RPMI7951 (cell line): ENCODE data around the gene DMRTA1. TPM values are rescaled to one million over a fixed set of nuclear protein-coding genes. Genes with fewer than 3 reads are reported as not detected.
"Not testable (repeated sequence)": the region's sequence is repeated elsewhere in the genome, so short reads cannot be mapped to it uniquely, and the experiment has no call there.

Experiments used
- DNase-seq: peaks from one replicate; pipeline ENCODE4 v3.0.0-alpha.2; 2012; ENCODE audit warnings: low read depth
- total RNA-seq: library from RNA; depleted of rRNA; stranded (reverse); fragments of >200 nt; shearing (Covaris generic); gene quantifications from 2 replicates; pipeline ENCODE4 v1.2.3, GENCODE V29; 2014; rRNA removed

The DMRTA1 gene, protein sequence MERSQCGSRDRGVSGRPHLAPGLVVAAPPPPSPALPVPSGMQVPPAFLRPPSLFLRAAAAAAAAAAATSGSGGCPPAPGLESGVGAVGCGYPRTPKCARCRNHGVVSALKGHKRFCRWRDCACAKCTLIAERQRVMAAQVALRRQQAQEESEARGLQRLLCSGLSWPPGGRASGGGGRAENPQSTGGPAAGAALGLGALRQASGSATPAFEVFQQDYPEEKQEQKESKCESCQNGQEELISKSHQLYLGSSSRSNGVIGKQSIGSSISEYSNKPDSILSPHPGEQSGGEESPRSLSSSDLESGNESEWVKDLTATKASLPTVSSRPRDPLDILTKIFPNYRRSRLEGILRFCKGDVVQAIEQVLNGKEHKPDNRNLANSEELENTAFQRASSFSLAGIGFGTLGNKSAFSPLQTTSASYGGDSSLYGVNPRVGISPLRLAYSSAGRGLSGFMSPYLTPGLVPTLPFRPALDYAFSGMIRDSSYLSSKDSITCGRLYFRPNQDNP
- 0.78 and 1.1 TPM in 2 replicates for total RNA-seq

DNA sequence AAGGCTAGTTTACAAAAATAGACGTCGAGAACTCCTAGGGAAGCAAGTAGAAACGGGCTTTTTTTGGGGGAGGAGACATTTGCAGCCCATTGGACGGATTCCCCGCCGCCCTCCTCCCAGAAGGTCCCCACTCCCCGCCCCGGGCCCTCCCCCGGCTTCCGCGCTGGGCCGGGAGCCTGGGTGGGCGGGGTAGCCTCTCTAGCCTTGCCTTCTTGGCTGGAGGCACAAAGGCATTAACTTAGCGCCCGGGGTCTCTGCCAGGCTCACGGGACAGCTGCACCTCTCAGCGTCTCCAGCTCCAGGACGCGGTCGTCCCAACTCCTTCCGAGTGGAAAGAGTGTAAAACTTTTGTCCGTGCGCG, at the start of gene DMRTA1:
Gene DMRTA1 (plus strand): TSS at position 236 of the 361 bp plus-strand sequence. CDS start 242 bp downstream, outside the sequence.
- peak; percentile 81 for DNase-seq

DNA sequence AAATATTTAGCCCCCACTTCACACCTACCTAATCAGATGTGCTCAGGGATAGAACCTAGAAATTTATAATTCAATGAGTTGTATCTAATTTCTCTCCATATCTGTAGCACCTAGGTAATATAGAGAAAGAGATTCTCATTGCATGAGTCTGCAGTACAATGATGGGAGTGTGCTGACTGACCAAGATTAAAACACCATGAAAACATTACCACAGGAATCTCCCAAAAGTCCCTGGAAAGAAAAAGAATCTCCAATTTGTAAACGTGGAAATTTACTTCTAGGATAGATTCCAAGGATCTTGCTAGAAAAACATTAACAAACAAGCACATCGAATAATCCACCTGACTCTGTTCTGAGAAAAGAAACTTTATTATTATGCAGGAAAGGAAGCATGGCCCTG, 45.0 kb upstream of the DMRTA1 start:
- DNase-seq: peak; percentile 16

DNA sequence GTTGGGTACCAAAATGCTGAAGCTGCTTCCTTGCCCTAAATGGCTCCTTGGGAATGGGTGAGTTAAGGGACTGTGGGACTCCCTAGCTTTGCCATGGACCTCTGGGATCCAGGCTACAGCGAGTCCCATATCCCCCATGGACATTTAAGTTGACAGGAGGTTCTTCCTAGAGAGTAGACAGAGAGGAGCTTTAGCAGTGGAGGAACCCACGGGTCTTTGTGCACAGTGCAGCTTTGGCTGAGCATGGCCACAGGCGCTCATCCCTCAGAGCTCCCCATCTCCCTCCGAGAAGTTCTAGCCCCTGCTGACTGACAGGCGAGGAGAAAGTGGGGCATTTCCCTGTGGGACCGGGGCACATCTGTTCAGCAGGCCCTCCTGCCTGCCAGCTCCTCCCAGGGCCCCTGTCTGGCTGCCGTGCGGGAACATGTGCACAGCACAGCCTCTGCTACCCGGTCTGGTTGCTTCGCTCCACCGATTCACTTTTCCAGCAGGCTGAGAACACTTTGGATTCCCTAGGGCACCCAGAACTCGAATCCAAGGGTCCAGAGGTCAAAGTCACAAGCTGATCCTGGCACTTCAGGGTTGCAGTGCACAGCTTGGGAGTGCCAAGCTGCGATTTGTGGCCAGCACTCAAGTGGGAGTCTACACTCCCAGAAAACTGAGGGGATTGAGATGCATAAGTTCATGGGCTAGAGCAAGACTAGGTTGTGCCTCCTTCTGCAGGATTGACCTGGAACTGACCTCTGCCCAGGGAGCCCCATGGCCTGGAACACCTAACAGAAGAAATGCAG, 40.6 kb upstream of the DMRTA1 start:
- DNase-seq: no peak

DNA sequence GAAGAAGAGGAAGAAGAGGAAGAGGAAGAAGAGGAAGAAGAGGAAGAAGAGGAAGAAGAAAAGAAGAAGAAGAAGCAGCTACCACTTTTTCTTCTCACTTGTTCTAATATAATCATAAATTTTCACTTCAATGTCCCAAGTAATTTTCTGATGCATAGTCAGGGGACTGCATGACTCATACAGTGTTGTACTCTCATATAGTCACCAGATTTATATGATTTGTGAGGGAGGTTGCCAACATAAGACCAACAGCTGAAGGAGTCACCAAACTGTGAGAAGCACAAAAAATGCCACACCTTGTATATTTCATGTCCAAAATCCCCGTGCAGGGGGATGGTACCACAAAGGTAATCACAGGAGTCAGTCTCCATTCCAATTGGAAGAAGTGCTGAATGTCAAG, 32.7 kb upstream of the DMRTA1 start:
- peak; percentile 17 for DNase-seq

DNA sequence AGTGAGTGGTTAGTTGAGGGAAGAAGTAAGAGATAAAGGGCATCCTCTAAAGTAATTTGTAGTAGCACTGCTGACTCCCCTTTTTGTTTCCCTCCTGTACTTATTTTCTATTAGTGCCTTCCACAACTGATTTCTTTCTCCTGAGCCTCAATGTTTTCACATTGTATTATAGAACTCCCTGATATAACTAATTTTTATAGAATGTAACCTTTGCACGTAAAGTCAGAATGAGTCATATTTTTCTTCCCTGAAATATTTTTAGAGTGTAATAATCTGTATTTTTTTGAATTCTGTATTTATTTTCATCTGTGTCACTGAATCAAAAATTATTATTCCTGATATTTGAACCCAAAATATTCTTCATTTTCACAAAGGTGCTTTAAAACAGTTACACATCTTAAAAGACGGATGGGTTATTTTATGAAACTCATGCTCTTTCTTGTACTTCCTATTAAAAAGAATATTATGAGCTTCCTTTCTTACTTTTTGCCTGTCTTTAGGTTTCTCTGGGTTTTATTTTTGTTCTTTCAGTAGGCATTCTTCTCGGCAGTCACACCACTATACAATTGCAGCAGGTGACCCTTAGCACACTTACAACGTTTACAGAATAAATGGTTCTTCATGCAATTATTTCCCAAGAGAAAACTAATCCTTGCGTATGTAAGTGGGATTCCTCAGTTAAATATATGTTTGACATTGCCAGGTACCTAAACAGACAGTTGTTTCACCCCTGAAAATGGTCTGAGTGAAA, 30.5 kb upstream of the DMRTA1 start:
- DNase-seq: no peak

DNA sequence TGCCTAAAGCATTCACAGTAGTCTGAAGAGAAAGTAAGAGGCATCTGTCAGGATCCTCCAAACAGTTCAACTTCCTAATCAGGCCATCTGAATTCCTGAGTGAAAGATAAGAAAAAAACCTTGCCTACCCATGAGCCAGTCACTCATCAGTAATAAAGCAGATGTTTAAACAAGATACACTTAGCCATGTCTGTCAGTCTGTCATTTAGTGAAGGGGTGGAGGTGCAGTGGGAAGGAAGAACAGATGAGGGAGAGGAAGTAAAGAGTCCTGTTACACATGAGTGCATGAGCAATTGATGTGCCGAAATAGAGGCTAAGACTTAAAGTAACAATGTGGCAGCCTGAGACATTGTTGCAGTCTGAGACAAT, 29.9 kb upstream of the DMRTA1 start:
- DNase-seq: peak; percentile 8

DNA sequence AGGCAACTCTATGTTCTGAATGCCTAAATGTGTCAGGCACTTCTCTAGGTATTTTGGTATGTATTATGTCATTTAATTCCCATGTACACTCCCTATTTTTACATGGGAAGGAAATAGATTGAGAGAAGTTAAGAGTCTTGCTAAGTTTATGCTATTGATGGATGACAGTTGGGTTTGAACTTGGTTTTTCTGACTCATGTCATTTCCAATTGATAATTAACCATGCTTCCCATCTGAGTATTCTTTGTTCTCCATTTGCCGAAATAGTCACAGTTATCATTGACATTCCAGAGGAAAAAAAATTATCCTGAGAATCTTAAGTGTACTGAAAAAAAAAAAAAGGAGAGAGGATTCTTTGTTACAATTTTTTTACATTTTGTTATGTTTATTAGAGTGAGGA, 23.1 kb upstream of the DMRTA1 start:
- DNase-seq: no peak

DNA sequence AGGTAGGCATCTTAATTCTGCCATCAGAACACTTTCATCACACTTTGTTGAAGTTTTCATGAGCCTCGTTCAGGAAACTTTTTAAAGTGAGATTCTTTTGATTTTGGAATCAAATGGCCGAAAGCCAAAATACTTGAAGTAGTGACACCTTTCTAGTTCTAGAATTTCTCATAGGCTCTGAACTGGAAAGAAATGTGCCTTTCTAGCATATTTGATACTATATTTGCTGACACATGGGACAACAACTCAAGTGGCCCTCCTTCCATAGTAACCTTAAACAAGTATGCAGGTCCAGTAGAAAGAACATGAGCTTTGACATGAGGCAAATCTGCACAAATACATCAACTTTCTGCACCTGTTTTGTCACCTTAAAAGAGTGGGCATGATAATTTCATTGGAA, 22.0 kb upstream of the DMRTA1 start:
- DNase-seq: no peak

DNA sequence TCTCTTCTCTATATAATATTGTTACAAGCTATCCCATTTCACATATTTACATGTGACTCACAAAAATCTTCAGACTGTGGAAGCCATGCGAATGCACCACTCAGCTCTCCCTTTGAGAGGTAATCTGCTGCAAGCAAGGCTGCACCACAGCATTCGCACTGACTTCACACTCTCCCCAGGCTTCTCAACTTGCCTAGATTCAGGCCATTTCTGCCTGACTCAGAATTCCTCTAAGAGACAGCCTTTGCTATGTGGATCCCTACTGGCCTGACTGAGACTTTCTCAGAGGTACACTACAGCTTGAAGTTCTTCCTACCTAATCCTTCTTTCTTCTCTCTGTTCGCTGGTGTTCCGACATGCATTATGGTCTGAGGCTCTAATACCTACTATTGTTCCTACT, 21.1 kb upstream of the DMRTA1 start:
- DNase-seq: no peak

DNA sequence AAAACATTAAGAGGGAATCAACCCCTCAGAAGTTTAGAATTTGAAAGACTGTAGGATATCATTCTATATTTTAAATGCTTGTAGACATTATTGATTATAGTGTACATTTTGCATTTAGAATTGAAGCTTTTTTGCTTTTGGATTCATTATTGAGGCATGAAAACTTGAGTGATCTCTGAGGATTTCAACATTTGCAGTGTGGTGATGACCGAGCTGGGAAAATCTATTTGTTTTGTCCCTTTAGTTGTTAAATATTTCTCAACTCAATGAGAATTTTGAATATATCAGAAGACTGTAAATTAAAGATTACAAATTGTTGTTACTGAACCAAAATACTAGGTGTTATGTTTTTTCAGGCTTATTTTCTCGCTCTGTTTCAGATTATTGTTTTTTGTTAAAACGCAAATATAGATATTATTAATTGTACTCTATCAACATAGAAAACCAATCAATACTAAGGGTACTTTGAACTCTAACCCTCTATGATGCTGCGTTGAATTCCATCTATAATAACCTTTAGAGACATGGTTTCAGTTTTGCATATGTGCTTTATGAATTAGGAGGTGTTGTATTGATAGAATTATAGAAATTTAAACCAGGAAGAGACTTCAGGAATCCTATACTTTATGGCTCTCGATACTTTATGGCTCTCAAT, 19.3 kb upstream of the DMRTA1 start:
- DNase-seq: no peak

DNA sequence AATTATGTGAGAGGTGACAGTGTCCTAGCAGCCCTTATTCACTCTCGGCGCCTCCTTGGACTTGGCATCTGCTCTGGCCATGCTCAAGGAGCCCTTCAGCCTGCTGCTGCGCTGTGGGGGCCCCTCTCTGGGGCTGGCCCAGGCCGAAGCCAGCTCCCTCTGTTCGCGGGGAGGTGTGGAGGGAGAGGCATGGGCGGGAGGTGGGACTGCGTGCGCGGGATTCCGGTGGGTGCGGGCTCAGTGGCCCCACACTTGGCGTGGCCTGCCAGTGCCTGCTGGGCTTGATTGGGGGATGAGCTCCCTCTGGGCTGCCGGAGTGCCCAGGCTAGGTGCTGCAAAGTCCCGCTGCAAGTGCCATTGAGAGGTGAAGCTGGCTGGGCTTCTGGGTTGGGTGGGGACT, 12.9 kb upstream of the DMRTA1 start:
- DNase-seq: no peak

DNA sequence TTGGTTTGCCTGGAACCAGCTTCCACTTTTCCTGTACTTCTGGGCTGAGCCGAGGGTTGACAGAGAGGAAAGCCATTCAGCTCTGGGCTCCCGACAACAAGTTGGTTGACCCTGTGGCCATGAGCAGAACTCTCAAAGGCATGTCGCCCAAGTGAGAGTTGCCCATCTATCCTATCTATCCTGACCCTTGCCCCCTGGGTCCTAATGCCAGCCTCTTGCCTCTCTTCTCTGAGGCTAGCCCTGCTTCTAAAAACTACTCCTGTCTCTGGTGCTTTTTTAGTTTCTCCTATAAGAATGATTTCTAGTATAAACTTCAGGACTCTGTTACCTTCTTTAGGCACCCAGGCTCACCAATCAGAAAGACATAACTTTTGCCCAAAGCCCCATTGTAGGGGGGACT, 11.4 kb upstream of the DMRTA1 start:
- DNase-seq: not testable (repeated sequence)

DNA sequence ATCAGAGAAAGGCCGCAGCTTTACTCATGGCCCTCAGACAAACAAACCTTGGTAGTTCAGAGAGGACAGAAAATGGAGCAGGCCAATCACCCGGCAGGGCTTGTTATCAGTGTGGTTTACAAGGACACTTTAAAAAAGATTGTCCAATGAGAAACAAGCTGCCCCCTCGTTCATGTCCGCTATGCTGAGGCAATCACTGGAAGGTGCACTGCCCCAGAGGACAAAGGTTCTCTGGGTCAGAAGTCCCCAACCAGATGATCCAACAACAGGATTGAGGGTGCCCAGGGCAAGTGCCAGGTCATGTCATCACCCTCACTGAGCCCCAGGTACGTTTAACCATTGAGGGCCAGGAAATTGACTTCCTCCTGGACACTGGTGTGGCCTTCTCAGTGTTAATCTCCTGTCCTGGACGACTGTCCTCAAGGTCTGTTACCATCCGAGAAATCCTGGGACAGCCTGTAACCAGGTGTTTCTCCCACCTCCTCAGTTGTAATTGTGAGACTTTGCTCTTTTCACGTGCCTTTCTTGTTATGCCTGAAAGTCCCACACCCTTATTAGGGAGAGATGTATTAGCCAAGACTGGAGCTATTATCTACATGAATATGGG, 9.1 kb upstream of the DMRTA1 start:
- DNase-seq: not testable (repeated sequence)

DNA sequence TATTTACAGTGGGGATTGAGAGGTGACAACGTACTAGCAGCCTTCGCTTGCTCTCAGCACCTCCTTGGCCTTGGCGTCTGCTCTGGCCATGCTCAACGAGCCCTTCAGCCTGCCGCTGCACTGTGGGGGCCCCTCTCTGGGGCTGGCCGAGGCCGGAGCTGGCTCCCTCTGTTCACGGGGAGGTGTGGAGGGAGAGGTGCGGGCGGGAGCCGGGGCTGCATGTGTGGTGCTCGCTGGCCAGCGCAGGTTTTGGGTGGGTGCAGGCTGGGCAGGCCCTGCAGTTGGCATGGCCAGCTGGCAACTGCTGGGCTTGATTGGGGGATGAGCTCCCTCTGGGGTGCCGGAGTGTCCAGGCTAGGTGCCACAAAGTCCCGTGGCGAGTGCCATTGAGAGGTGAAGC, 5.8 kb upstream of the DMRTA1 start:
- no peak for DNase-seq

DNA sequence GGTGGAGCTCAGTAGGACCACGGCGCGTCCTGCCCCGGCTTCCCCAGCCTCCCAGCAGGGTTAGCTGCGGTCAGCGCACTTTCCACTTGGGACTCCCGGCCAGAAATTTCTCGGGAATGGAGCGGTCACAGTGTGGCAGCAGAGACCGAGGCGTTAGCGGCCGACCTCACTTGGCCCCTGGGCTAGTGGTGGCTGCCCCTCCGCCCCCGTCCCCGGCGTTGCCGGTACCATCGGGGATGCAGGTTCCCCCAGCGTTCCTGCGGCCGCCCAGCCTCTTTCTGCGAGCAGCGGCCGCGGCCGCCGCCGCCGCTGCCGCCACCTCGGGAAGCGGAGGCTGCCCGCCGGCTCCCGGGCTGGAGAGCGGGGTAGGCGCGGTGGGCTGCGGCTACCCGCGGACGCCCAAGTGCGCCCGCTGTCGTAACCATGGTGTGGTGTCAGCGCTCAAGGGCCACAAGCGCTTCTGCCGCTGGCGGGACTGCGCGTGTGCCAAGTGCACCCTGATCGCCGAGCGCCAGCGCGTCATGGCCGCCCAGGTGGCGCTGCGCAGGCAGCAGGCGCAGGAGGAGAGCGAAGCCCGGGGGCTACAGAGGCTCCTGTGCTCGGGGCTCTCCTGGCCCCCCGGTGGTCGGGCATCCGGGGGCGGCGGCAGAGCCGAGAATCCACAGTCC, 460 bp downstream of the DMRTA1 start:
- DNase-seq: peak; percentile 44

DNA sequence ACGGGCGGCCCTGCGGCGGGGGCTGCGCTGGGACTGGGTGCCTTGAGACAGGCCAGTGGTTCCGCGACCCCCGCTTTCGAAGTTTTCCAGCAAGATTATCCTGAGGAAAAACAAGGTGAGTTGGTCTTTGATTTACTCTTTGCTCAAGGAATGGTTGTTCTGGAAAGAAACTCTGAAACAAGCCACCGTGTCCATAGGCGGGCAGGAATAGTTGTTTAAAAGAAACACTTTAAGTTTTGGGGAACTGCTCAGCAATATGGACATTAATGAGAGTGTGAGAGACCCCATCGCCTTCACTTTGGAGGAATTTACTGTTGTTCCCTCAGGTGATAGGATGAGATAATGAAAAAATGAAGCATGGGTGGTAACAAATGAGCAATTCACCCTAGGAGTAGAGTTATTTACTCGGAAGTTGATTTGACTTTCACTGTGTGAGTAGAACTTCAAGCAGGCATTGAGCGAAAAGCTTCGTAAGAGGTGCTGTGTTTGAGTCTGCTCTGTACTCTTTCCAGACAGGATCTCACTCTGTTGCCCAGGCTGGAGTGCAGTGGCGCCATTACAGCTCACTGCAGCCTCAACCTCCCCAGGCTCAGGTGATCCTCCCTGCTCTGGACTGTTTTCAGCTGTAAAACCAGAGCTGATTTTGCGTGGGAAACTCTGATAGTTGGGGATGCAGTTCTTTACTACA, 1.1 kb downstream of the DMRTA1 start:
- no peak for DNase-seq

DNA sequence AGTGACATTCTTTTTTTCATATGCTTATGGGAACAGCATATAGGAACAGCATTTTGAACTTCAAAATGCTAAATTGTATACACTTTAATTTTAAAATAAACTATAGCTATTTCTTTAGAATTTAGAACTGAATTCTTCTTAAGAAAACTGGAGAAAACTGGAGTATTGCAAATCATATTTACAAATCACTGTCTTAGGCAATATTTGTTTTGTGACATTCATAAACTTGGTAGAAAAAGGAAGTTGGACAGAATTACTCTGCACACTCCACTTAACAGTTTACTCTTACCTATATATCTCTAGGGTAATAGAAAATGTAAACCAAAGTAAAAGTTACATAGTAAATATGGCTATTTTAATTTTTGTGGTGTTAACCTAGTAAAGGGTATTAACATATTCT, 3.1 kb downstream of the DMRTA1 start:
- no peak for DNase-seq

DNA sequence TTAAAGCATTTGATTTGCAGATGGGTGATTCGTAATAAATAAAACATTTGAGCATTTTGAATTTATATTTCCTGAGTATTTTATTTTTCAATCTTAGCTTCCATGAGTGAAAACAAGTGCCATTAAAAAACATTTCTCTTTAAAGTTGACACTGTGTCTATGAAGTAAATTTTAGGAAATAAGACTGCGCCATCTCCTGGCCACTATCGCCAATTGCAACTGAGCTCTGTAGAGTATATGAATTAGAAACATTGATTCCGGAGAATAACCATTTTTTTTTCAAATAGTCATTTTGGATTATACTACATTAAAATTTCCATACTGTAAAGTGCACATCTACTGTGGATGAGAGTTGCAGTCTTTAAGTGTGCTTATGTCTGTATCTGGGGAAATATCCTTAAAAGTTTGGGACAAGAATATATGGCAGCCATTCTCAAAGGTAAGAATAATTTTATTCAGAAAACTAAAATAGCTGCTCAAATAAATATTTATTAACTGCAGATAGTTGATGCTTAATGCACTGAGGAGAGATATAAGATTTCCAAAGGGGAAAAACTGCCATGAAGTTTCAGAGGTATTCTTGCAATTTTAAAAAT, 5.9 kb downstream of the DMRTA1 start:
- DNase-seq: peak; percentile 37

DNA sequence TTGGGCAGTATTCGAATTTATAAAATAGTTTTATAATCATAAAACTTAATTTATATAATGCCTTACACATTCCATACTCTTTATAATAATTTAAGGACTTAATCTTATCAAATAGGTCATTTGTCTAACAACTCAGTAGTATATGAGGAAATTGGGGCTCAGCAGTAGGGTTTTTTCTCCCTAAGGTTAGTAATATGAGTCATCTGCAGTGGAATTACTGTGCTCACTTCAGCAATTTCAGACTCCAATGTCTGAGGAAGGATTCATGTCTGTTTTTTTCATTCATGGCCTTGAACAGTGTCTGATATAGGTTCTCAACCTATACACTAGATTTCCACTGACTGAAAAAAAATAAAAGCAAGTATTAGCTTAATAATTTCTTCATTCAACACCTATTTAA, 7.4 kb downstream of the DMRTA1 start:
- peak; percentile 31 for DNase-seq

DNA sequence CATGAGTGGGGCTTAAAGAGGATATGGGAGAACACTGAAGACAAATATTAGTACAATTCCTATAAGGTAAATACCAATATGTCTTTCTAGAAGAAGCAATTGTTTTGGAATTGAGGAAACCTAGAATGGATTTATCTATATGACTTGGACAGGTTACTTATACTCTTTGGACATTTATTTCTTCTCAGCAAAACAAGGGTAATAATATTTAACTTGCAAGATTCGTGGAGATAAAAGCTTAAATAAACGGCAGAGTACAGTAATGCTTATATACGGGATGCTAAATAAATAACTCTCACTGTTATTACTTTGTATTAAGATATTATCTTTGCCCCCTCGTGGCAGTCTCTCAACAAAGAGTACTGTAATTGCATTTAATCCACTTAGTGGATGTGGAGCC, 8.6 kb downstream of the DMRTA1 start:
- DNase-seq: no peak
